C4-2B (cell line): ENCODE results near the gene SOAT2.

Experiments
- ZFX ChIP-seq: fragments of 450-650 bp; IDR thresholded peaks from 2 replicates; pipeline ENCODE4 v1.6.1; 2017
- TF ChIP-seq, protein P1 (sequence below): fragments of 450-650 bp; conservative IDR thresholded peaks from 2 replicates; pipeline ENCODE4 v1.5.1; 2017; ENCODE audit warnings: mild to moderate bottlenecking

GRCh38 chr12:53099071-53099882 is 4.0 kb upstream of the SOAT2 start:
- TF ChIP-seq, protein P1, sequence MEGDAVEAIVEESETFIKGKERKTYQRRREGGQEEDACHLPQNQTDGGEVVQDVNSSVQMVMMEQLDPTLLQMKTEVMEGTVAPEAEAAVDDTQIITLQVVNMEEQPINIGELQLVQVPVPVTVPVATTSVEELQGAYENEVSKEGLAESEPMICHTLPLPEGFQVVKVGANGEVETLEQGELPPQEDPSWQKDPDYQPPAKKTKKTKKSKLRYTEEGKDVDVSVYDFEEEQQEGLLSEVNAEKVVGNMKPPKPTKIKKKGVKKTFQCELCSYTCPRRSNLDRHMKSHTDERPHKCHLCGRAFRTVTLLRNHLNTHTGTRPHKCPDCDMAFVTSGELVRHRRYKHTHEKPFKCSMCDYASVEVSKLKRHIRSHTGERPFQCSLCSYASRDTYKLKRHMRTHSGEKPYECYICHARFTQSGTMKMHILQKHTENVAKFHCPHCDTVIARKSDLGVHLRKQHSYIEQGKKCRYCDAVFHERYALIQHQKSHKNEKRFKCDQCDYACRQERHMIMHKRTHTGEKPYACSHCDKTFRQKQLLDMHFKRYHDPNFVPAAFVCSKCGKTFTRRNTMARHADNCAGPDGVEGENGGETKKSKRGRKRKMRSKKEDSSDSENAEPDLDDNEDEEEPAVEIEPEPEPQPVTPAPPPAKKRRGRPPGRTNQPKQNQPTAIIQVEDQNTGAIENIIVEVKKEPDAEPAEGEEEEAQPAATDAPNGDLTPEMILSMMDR = peak; percentile 98
- no peak for TF ChIP-seq ZFX
